Stomach (tissue), 9 donors: Measurements from ENCODE around the gene NAP1L4. TPM values are rescaled to one million over a fixed set of nuclear protein-coding genes. Genes with fewer than 3 reads are reported as not detected.

Experiments
- DNase-seq, 2 donors: peaks; one replicate each; pipeline versions ENCODE4 v3.0.0 to v3.0.0-alpha.2; 2013 to 2019
- H3K27ac ChIP-seq, 5 donors: fragments of 200-600 bp in 4 of 5; sonication (generic) in 4 of 5; one replicate each; pipeline ENCODE4 v1.5.1; 2013 to 2019; ENCODE audit warnings: mild to moderate bottlenecking in 1 of 5, moderate library complexity in 1 of 5
- H3K27me3 ChIP-seq, 3 donors: fragments of 200-600 bp; sonication (generic); one replicate each; pipeline ENCODE4 v1.5.1; 2017 to 2019; ENCODE audit warnings: mixed run types in 1 of 3
- H3K36me3 ChIP-seq, 4 donors: fragments of 200-600 bp; sonication (generic); 1 replicate in 3 of 4; 2 replicates in 1 of 4; pipeline ENCODE4 v1.5.1; 2016 to 2019
- H3K4me1 ChIP-seq, 4 donors: fragments of 200-600 bp; sonication (generic); one replicate each; pipeline ENCODE4 v1.5.1; 2016 to 2019
- H3K4me3 ChIP-seq, 4 donors: fragments of 200-600 bp; sonication (generic) in 3 of 4; one replicate each; pipeline ENCODE4 v1.5.1; 2016 to 2019; ENCODE audit warnings: mild to moderate bottlenecking in 1 of 4
- H3K9me3 ChIP-seq, 4 donors: fragments of 200-600 bp; sonication (generic); one replicate each; pipeline ENCODE4 v1.5.1; 2016 to 2019
- EP300 ChIP-seq: sonication (generic); formaldehyde crosslinking; IDR thresholded peaks from one replicate; pipeline ENCODE4 v1.6.1; 2017; ENCODE audit warnings: antibody characterized with exemption
- POLR2A ChIP-seq, 4 donors: fragments of 450-650 bp; IDR thresholded peaks; one replicate each; pipeline ENCODE4 v1.6.1; 2016; ENCODE audit warnings: antibody characterized with exemption in 4 of 4, control low read depth in 2 of 4, mild to moderate bottlenecking in 1 of 4, moderate library complexity in 1 of 4
- POLR2AphosphoS5 ChIP-seq, 3 donors: sonication (generic); formaldehyde crosslinking; IDR thresholded peaks; one replicate each; pipeline ENCODE4 v1.6.1; 2016; ENCODE audit warnings: antibody characterized with exemption in 3 of 3
- WGBS, 5 donors: extraction: QIAGEN DNeasy Blood & Tissue Kit in 3 of 5; methylation state at CpG; one replicate each; pipeline versions ENCODE4 v1.1.5 to v1.1.7; 2013 to 2018; 5-methylcytosine and 5-hydroxymethylcytosine counted together
- intact Hi-C: fragments of 100-400 bp; cut with DNase I; formaldehyde crosslinking; loops from one replicate; pipeline ENCODE4 v1.15.1; 2023; ENCODE audit warnings: low total_unique reads
- polyA plus RNA-seq, 3 donors: library from polyadenylated mRNA; stranded (reverse); fragments of 200-250 nt; gene quantifications; one replicate each; pipeline ENCODE4 v1.2.3, GENCODE V29; 2013
- total RNA-seq, 5 donors: library from RNA; depleted of rRNA; stranded (reverse); fragments of >200 nt; gene quantifications; one replicate each; pipeline versions ENCODE4 v1.1.0 to v1.2.3, GENCODE V29; 2014 to 2016
- TF ChIP-seq, protein P1 (sequence below), 7 experiments: fragments of 450-650 bp in 4 of 7; fragments of 200-600 bp in 3 of 7; sonication (generic) in 3 of 7; IDR thresholded peaks; one replicate each; pipeline ENCODE4 v1.5.1; 2016 to 2019; ENCODE audit warnings: antibody characterized with exemption in 7 of 7, control low read depth in 2 of 7, mild to moderate bottlenecking in 1 of 7
- donor health status: healthy with polysubstance abuse.
- donor health status: Bipolar disorder and iron deficiency.
- donor health status: healthy.

Gene NAP1L4
- total and polyA plus RNA-seq, 8 donors = 61.3 to 438 (median 121) TPM

DNA sequence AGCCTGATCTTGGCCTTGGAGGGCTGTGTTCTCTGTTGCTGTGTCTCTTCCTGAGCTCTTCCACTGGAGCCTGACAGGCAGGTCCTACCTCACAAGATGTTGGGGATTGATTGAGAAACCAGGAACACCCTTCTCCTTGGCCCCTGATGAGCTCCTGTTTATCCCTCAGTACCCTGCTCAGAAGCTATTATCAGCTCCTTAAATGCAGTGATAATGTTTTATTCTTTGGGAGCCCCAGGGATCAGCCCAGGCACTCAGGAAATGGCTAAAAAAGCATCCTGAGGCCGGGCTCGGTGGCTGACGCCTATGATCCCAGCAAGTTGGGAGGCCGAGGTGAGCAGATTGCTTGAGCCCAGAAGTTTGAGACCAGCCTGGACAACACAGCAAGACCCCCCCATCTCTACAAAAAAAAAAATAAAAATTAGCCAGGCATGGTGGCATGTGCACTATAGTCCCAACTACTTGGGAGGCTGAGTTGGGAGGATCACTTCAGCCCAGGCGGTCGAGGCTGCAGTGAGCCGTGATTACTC lies 58.0 kb downstream of the NAP1L4 start:
- Histone ChIP-seq H3K36me3 (no peaks in the 10 kb centered on the region), H3K27me3 (peaks cover 0 to 23% (median 5%) of the 10 kb centered on the region in 3 donors), H3K9me3 (peaks cover 0 to 17% (median 10%) of the 10 kb centered on the region in 4 donors), H3K4me3 (no peak overlapping the region), H3K27ac (peak overlapping the region in 3 of 5 donors; percentile 0 to 78 (median 67)), H3K4me1 (peaks cover 26 to 37% (median 28%) of the 10 kb centered on the region in 4 donors)
- 90 to 95% (median 94%) methylated on average over 7 of the region's 7 CpGs for WGBS, 5 donors
- TF ChIP-seq POLR2AphosphoS5 (IDR thresholded peaks at IDR 0.05) (no peak), POLR2A (IDR thresholded peaks at IDR 0.05) (no peak), EP300 (no peak)
- TF ChIP-seq, protein P1, sequence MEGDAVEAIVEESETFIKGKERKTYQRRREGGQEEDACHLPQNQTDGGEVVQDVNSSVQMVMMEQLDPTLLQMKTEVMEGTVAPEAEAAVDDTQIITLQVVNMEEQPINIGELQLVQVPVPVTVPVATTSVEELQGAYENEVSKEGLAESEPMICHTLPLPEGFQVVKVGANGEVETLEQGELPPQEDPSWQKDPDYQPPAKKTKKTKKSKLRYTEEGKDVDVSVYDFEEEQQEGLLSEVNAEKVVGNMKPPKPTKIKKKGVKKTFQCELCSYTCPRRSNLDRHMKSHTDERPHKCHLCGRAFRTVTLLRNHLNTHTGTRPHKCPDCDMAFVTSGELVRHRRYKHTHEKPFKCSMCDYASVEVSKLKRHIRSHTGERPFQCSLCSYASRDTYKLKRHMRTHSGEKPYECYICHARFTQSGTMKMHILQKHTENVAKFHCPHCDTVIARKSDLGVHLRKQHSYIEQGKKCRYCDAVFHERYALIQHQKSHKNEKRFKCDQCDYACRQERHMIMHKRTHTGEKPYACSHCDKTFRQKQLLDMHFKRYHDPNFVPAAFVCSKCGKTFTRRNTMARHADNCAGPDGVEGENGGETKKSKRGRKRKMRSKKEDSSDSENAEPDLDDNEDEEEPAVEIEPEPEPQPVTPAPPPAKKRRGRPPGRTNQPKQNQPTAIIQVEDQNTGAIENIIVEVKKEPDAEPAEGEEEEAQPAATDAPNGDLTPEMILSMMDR (IDR thresholded peaks at IDR 0.05) = no peak
- intact Hi-C loops = no loop called here
- no peak for DNase-seq

GRCh38 chr11:2933375-2934020 lies 58.6 kb downstream of the NAP1L4 start:
- no peaks in the 10 kb centered on the region for H3K36me3 ChIP-seq
- no peak overlapping the region for H3K4me3 ChIP-seq
- peaks cover 32 to 43% (median 34%) of the 10 kb centered on the region in 4 donors for H3K4me1 ChIP-seq
- 31 to 88% (median 40%) methylated on average over 3 to 12 of the region's 12 CpGs for WGBS, 5 donors
- H3K9me3 ChIP-seq = peaks cover 0 to 11% (median 8%) of the 10 kb centered on the region in 4 donors
- TF ChIP-seq EP300 (no peak), POLR2AphosphoS5 (IDR thresholded peaks at IDR 0.05) (peak in 2 of 3 donors; percentile 44 to 74), POLR2A (IDR thresholded peaks at IDR 0.05) (no peak)
- peak; percentile 72 to 84 for DNase-seq
- H3K27me3 ChIP-seq = peaks cover 0 to 29% (median 11%) of the 10 kb centered on the region in 3 donors
- H3K27ac ChIP-seq = peak overlapping the region in 4 of 5 donors; percentile 0 to 78 (median 68)
- intact Hi-C loops = no loop called here

DNA sequence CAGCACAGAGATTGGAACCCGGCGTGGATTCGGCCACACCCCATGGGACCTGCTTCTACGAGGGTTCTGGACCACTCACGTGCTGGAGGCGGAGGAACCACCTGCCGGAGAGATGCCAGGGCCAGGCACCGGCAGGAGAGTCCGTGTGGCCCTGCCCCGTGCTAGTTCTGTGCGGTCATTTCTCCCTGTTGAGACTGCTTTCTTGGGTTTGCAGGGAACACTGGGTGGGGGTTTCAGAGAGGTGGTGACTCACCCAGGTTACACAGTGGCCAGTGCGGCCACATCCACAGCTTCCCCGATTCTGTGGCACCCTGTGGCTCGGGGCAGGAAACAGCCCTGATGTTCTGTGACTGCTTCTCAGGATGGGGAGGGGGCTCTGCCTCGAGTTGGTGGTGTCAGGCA lies 59.3 kb downstream of the NAP1L4 start:
- WGBS, 5 donors = 33 to 52% (median 42%) methylated on average over 11 to 15 of the region's 15 CpGs
- no peak overlapping the region for H3K4me3 ChIP-seq
- DNase-seq = no peak
- no peaks in the 10 kb centered on the region for H3K36me3 ChIP-seq
- intact Hi-C loops = no loop called here
- peaks cover 0 to 36% (median 12%) of the 10 kb centered on the region in 3 donors for H3K27me3 ChIP-seq
- H3K27ac ChIP-seq = peak overlapping the region in 4 of 5 donors; percentile 0 to 78 (median 68)
- H3K4me1 ChIP-seq = peaks cover 38 to 50% (median 41%) of the 10 kb centered on the region in 4 donors
- TF ChIP-seq, protein P1 (IDR thresholded peaks at IDR 0.05) = no peak
- no peak for TF ChIP-seq POLR2A (IDR thresholded peaks at IDR 0.05)
- no peak for TF ChIP-seq POLR2AphosphoS5 (IDR thresholded peaks at IDR 0.05)
- TF ChIP-seq EP300 = no peak
- peaks cover 0 to 6% (median 5%) of the 10 kb centered on the region in 4 donors for H3K9me3 ChIP-seq

DNA sequence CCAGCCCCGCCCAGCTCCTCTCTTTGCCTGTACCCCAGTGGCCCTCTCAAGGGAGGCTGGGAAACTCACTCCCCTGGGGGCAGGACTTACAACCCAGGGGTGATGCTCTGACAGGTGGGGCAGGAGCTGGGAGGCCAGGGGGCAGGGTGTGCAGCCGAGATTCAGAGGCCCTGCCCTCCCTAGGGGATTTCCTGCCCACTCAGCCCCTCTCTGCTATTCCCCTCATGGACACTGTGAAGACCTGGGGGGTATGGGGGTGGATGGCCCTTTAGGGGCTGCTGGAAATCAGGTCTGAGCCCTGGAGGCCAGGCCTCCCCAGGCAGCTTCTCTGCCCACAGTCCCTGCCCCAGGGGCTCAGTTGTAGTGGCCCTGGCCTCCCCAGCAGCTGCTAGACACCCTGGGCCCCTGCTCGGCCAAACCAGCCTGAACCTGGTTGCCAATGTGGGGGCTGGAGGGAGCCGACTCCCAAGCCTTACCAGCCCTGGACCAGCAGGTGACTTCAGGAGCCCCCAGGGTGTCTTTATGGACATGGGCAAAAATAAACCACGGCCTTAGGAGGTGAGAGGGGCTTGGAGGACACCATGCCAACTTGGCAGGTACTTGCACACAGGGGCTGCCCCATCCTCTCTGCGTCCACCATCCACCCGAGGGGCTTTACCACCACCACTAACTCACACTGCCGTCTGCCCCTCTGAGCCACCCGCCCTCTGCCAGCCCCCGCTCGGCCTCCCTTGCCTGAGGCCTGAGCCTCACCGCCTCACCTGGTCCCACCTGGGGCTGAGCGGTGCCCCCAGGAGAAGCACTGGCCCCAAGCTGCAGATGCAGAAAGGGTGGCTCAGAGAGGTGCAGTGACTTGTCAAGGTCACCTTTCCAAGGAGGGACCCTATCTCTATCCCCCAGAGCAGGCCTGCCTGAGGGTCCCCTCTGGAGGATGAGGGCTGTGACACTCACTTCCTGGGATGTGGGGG lies 60.1 kb downstream of the NAP1L4 start:
- intact Hi-C loops = no loop called here
- Histone ChIP-seq H3K27me3 (peaks cover 0 to 44% (median 12%) of the 10 kb centered on the region in 3 donors), H3K9me3 (no peaks in the 10 kb centered on the region), H3K36me3 (no peaks in the 10 kb centered on the region), H3K4me1 (peaks cover 41 to 58% (median 47%) of the 10 kb centered on the region in 4 donors), H3K27ac (peak overlapping the region in 2 of 5 donors; percentile 67 to 78), H3K4me3 (no peak overlapping the region)
- DNase-seq = peak in 1 of 2 donors; percentile 18
- WGBS, 5 donors = 80 to 86% (median 83%) methylated on average over 11 to 13 of the region's 13 CpGs
- TF ChIP-seq POLR2AphosphoS5 (IDR thresholded peaks at IDR 0.05) = no peak
- TF ChIP-seq, protein P1 (IDR thresholded peaks at IDR 0.05) = no peak
- TF ChIP-seq POLR2A (IDR thresholded peaks at IDR 0.05) = no peak
- no peak for TF ChIP-seq EP300
